ENCODE data around the gene PITX1.
"Not testable (repeated sequence)": the region's sequence is repeated elsewhere in the genome, so short reads cannot be mapped to it uniquely, and the experiment has no call there.

Gene PITX1

GRCh38 chr5:135033901-135034235 lies at the start of gene PITX1:
TSS of gene PITX1 (minus strand) at chr5:135034228. CDS start at chr5:135033881, 347 bp downstream.
- peak; percentile 74 for DNase-seq (ENCODE audit: low spot score)

GRCh38 chr5:135083334-135083733 lies 49.3 kb upstream of the PITX1 start:
- not testable (repeated sequence) for DNase-seq (ENCODE audit: low spot score)

- DNase-seq (ENCODE audit: low spot score): no peak
Observed at GRCh38 chr5:135081240-135081639, 47.2 kb upstream of the PITX1 start.

- no peak for DNase-seq (ENCODE audit: low spot score)
Observed at GRCh38 chr5:135079760-135080159, 45.7 kb upstream of the PITX1 start.

- no peak for DNase-seq (ENCODE audit: low spot score)
Observed at GRCh38 chr5:135079099-135079681, 45.2 kb upstream of the PITX1 start.

- DNase-seq (ENCODE audit: low spot score): no peak
Observed at GRCh38 chr5:135076801-135077200, 42.8 kb upstream of the PITX1 start.

GRCh38 chr5:135076051-135076491 lies 42.0 kb upstream of the PITX1 start:
- no peak for DNase-seq (ENCODE audit: low spot score)

- DNase-seq (ENCODE audit: low spot score): no peak
Observed at GRCh38 chr5:135075621-135076020, 41.6 kb upstream of the PITX1 start.

- DNase-seq (ENCODE audit: low spot score): no peak
Observed at GRCh38 chr5:135073761-135074345, 39.8 kb upstream of the PITX1 start.

GRCh38 chr5:135072387-135073281 lies 38.6 kb upstream of the PITX1 start:
- DNase-seq (ENCODE audit: low spot score): no peak

GRCh38 chr5:135071311-135071710 lies 37.3 kb upstream of the PITX1 start:
- DNase-seq (ENCODE audit: low spot score): no peak

GRCh38 chr5:135069895-135070657 lies 36.0 kb upstream of the PITX1 start:
- DNase-seq (ENCODE audit: low spot score): no peak

GRCh38 chr5:135069016-135069770 lies 35.2 kb upstream of the PITX1 start:
- DNase-seq (ENCODE audit: low spot score): no peak

GRCh38 chr5:135067587-135067986 lies 33.6 kb upstream of the PITX1 start:
- no peak for DNase-seq (ENCODE audit: low spot score)

GRCh38 chr5:135066781-135067180 lies 32.8 kb upstream of the PITX1 start:
- DNase-seq (ENCODE audit: low spot score): no peak

GRCh38 chr5:135065306-135066265 lies 31.6 kb upstream of the PITX1 start:
- no peak for DNase-seq (ENCODE audit: low spot score)

- no peak for DNase-seq (ENCODE audit: low spot score)
Observed at GRCh38 chr5:135064235-135064570, 30.2 kb upstream of the PITX1 start.

- no peak for DNase-seq (ENCODE audit: low spot score)
Observed at GRCh38 chr5:135063511-135064234, 29.6 kb upstream of the PITX1 start.

GRCh38 chr5:135063056-135063445 lies 29.0 kb upstream of the PITX1 start:
- no peak for DNase-seq (ENCODE audit: low spot score)
